Measurements from ENCODE around the gene SULT1A1. TPM values are rescaled to one million over a fixed set of nuclear protein-coding genes. Genes with fewer than 3 reads are reported as not detected.

SULT1A1 gene
- total and polyA plus RNA-seq, 4 donors = 5.0 to 43.8 (median 18.3) TPM

DNA sequence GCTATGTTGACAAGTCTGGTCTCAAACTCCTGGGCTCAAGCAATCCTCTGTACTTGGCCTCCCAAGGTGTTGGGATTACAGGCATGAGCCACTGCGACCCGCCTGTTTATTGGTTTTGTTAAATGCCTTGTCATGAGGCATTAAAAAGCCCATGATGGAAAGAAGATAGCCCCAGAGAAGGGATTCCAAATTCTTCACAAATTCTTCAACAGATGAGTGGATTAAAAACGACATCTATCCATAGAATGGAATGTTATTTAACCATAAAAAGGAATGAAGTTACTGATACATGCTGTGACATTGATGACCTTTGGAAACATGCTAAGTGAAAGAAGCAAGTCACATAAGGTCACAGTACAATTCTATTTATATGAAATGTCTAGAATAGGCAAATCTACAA is 51.4 kb downstream of the SULT1A1 start:
- ATAC-seq (ENCODE audit: low FRiP score) = no peak
- no peak for DNase-seq
- intact Hi-C loops (cut with DNase I) = no loop called here
- H3K27me3 ChIP-seq (ENCODE audit: control insufficient read depth in 1 of 2, insufficient read depth in 2 of 2, low read length in 1 of 2) = no peaks in the 10 kb centered on the region
- peaks cover 0 to 3% of the 10 kb centered on the region in 2 donors for H3K4me1 ChIP-seq (ENCODE audit: control insufficient read depth in 1 of 2, insufficient read depth in 2 of 2, low read length in 2 of 2)
- H3K9me3 ChIP-seq (ENCODE audit: control insufficient read depth, low read length) = no peaks in the 10 kb centered on the region
- peaks cover 0 to 3% of the 10 kb centered on the region in 2 donors for H3K36me3 ChIP-seq (ENCODE audit: control insufficient read depth in 1 of 2, insufficient read depth in 2 of 2, low read length in 1 of 2)
- no peak overlapping the region for H3K27ac ChIP-seq (ENCODE audit: low read depth in 1 of 2, low read length in 2 of 2)
- no peak overlapping the region for H3K4me3 ChIP-seq (ENCODE audit: low read length in 2 of 2)
- WGBS, 2 donors = 73 to 81% methylated on average over 3 of the region's 3 CpGs

GRCh38 chr16:28556914-28557320 is 52.9 kb downstream of the SULT1A1 start:
- Histone ChIP-seq H3K27me3 (ENCODE audit: control insufficient read depth in 1 of 2, insufficient read depth in 2 of 2, low read length in 1 of 2) (no peaks in the 10 kb centered on the region), H3K9me3 (ENCODE audit: control insufficient read depth, low read length) (no peaks in the 10 kb centered on the region), H3K36me3 (ENCODE audit: control insufficient read depth in 1 of 2, insufficient read depth in 2 of 2, low read length in 1 of 2) (no peaks in the 10 kb centered on the region), H3K4me1 (ENCODE audit: control insufficient read depth in 1 of 2, insufficient read depth in 2 of 2, low read length in 2 of 2) (peaks cover 0 to 3% of the 10 kb centered on the region in 2 donors), H3K27ac (ENCODE audit: low read depth in 1 of 2, low read length in 2 of 2) (no peak overlapping the region), H3K4me3 (ENCODE audit: low read length in 2 of 2) (no peak overlapping the region)
- ATAC-seq (ENCODE audit: low FRiP score) = no peak
- DNase-seq = no peak
- intact Hi-C loops (cut with DNase I) = no loop called here
- 87 to 94% methylated on average over 2 of the region's 2 CpGs for WGBS, 2 donors

DNA sequence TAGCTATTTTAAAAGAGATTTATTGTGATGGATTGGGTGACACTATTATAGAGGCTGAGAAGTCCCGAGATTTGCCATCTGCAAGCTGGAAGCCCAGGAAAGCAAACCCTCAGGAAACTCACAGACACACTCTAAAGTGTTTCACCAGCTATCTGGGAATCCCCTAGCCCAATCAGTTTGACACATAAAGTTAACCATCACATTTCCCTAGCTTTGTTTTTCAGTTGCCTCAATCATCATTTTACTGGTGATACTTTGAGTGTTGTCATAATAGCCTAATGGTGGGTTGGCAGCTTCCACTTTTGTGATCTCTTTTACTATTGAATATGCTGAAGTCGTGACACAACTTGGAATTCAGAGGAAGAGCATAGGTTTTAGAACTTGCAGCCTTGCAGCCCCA is 54.3 kb downstream of the SULT1A1 start:
- Histone ChIP-seq H3K36me3 (ENCODE audit: control insufficient read depth in 1 of 2, insufficient read depth in 2 of 2, low read length in 1 of 2) (no peaks in the 10 kb centered on the region), H3K9me3 (ENCODE audit: control insufficient read depth, low read length) (no peaks in the 10 kb centered on the region), H3K4me1 (ENCODE audit: control insufficient read depth in 1 of 2, insufficient read depth in 2 of 2, low read length in 2 of 2) (peaks cover 0 to 3% of the 10 kb centered on the region in 2 donors), H3K4me3 (ENCODE audit: low read length in 2 of 2) (no peak overlapping the region), H3K27me3 (ENCODE audit: control insufficient read depth in 1 of 2, insufficient read depth in 2 of 2, low read length in 1 of 2) (no peaks in the 10 kb centered on the region), H3K27ac (ENCODE audit: low read depth in 1 of 2, low read length in 2 of 2) (no peak overlapping the region)
- intact Hi-C loops (cut with DNase I) = no loop called here
- ATAC-seq (ENCODE audit: low FRiP score) (no peak), DNase-seq (no peak)
- 89 to 91% methylated on average over 2 of the region's 2 CpGs for WGBS, 2 donors

Other genes starting within 250 kb of the SULT1A1 start
- 1 to 10 TPM; 2.3 to 3.3 TPM for gene NPIPB6, start 246.5 kb downstream of the SULT1A1 start, total RNA-seq
- 1 to 10 TPM; 1.3 to 1.5 TPM for gene NPIPB6, start 246.5 kb downstream of the SULT1A1 start, polyA plus RNA-seq
- 10 to 100 TPM; 62.6 to 88.0 TPM for gene EIF3CL, start 206.2 kb downstream of the SULT1A1 start, total RNA-seq
- 10 to 100 TPM; 40.7 to 41.6 TPM for gene EIF3CL, start 206.2 kb downstream of the SULT1A1 start, polyA plus RNA-seq
- gene NPIPB7, start 137.7 kb downstream of the SULT1A1 start, total RNA-seq = under 1 TPM in 1 of 2 donors, not detected in 1; 0.29 TPM
- gene NPIPB7, start 137.7 kb downstream of the SULT1A1 start, polyA plus RNA-seq = under 1 TPM in 1 of 2 donors, not detected in 1; 0.18 TPM
- 10 to 100 TPM; 15.6 to 27.2 TPM for gene CLN3, start 118.0 kb downstream of the SULT1A1 start, total RNA-seq
- 10 to 100 TPM; 19.5 to 48.7 TPM for gene CLN3, start 118.0 kb downstream of the SULT1A1 start, polyA plus RNA-seq
- gene APOBR, start 115.4 kb downstream of the SULT1A1 start, total RNA-seq = 1 to 10 TPM; 2.5 to 3.1 TPM
- gene APOBR, start 115.4 kb downstream of the SULT1A1 start, polyA plus RNA-seq = 1 to 10 TPM; 1.1 to 2.6 TPM
- gene IL27, start 103.2 kb downstream of the SULT1A1 start, total RNA-seq = under 1 TPM in 1 of 2 donors, not detected in 1; 0.54 TPM
- under 1 TPM in 1 of 2 donors, not detected in 1; 0.54 TPM for gene IL27, start 103.2 kb downstream of the SULT1A1 start, polyA plus RNA-seq
- 100 to 1,000 TPM in 1 of 2 donors, 10 to 100 TPM in 1; 85.3 to 137 TPM for gene NUPR1, start 71.1 kb downstream of the SULT1A1 start, total RNA-seq
- 100 to 1,000 TPM in 1 of 2 donors, 10 to 100 TPM in 1; 85.0 to 148 TPM for gene NUPR1, start 71.1 kb downstream of the SULT1A1 start, polyA plus RNA-seq
- 10 to 100 TPM; 19.7 to 20.7 TPM for gene SGF29, start 56.1 kb downstream of the SULT1A1 start, total RNA-seq
- gene SGF29, start 56.1 kb downstream of the SULT1A1 start, polyA plus RNA-seq = 10 to 100 TPM; 17.4 to 41.6 TPM
- 1 to 10 TPM in 1 of 2 donors, under 1 TPM in 1; 0.81 to 1.8 TPM for gene SULT1A2, start 13.0 kb downstream of the SULT1A1 start, total RNA-seq
- 1 to 10 TPM in 1 of 2 donors, not detected in 1; 9.8 TPM for gene SULT1A2, start 13.0 kb downstream of the SULT1A1 start, polyA plus RNA-seq
- gene NPIPB8, start 28.0 kb upstream of the SULT1A1 start, total RNA-seq = 1 to 10 TPM; 2.6 to 8.6 TPM
- not detected for gene NPIPB8, start 28.0 kb upstream of the SULT1A1 start, polyA plus RNA-seq
- 100 to 1,000 TPM; 338 to 374 TPM for gene EIF3C, start 101.4 kb upstream of the SULT1A1 start, total RNA-seq
- 100 to 1,000 TPM; 246 to 547 TPM for gene EIF3C, start 101.4 kb upstream of the SULT1A1 start, polyA plus RNA-seq
- gene NPIPB9, start 141.7 kb upstream of the SULT1A1 start, total RNA-seq = 1 to 10 TPM; 2.8 to 4.1 TPM
- under 1 TPM in 1 of 2 donors, not detected in 1; 0.18 TPM for gene NPIPB9, start 141.7 kb upstream of the SULT1A1 start, polyA plus RNA-seq
- gene ATXN2L, start 213.0 kb upstream of the SULT1A1 start, total RNA-seq = 100 to 1,000 TPM in 1 of 2 donors, 10 to 100 TPM in 1; 97.6 to 124 TPM
- gene ATXN2L, start 213.0 kb upstream of the SULT1A1 start, polyA plus RNA-seq = 10 to 100 TPM; 22.4 to 54.9 TPM
- 10 to 100 TPM; 71.2 to 71.5 TPM for gene TUFM, start 236.3 kb upstream of the SULT1A1 start, total RNA-seq
- 100 to 1,000 TPM in 1 of 2 donors, 10 to 100 TPM in 1; 67.2 to 154 TPM for gene TUFM, start 236.3 kb upstream of the SULT1A1 start, polyA plus RNA-seq

Data from aorta (tissue), 5 donors.